Karpas-422 (cell line): ENCODE results near the gene PRAME. TPM values are rescaled to one million over a fixed set of nuclear protein-coding genes. Genes with fewer than 3 reads are reported as not detected.
A peak's percentile ranks its signal among the peaks of the same experiment; 100 is the strongest.

Source experiments
- DNase-seq: peaks from one replicate; pipeline ENCODE4 v3.0.0-alpha.2; 2015
- H2AFZ ChIP-seq: fragments of 200-600 bp; sonication (generic); 2 replicates; pipeline ENCODE4 v1.6.1; 2014; ENCODE audit warnings: antibody characterized with exemption, low read length, mixed read lengths
- H3K27ac ChIP-seq: fragments of 200-600 bp; sonication (generic); 2 replicates; pipeline ENCODE4 v1.5.1; 2014; ENCODE audit warnings: mild to moderate bottlenecking, low read length, moderate library complexity
- H3K27me3 ChIP-seq: fragments of 200-600 bp; sonication (generic); 2 replicates; pipeline ENCODE4 v1.6.1; 2014; ENCODE audit warnings: low read length, mixed read lengths
- H3K36me3 ChIP-seq: fragments of 200-600 bp; sonication (generic); 2 replicates; pipeline ENCODE4 v1.6.1; 2014; ENCODE audit warnings: low read length, mixed read lengths; ENCODE audit not compliant: insufficient read depth
- H3K4me1 ChIP-seq: fragments of 200-600 bp; sonication (generic); 2 replicates; pipeline ENCODE4 v1.6.1; 2014; ENCODE audit warnings: mild to moderate bottlenecking, low read length, mixed read lengths
- H3K4me2 ChIP-seq: fragments of 200-600 bp; sonication (generic); 2 replicates; pipeline ENCODE4 v1.6.1; 2014; ENCODE audit warnings: low read length, low read depth, mild to moderate bottlenecking; ENCODE audit not compliant: poor library complexity, severe bottlenecking
- H3K4me3 ChIP-seq: fragments of 200-600 bp; sonication (generic); 2 replicates; pipeline ENCODE4 v1.5.1; 2014; ENCODE audit warnings: mild to moderate bottlenecking, antibody characterized with exemption, low read length, mixed read lengths
- H3K79me2 ChIP-seq: fragments of 200-600 bp; sonication (generic); 2 replicates; pipeline ENCODE4 v1.6.1; 2014; ENCODE audit warnings: mild to moderate bottlenecking, low read length, mixed read lengths
- H3K9ac ChIP-seq: fragments of 200-600 bp; sonication (generic); 2 replicates; pipeline ENCODE4 v1.6.0; 2014; ENCODE audit warnings: low read length
- H3K9me2 ChIP-seq: fragments of 200-600 bp; sonication (generic), shearing (Covaris generic); replicated peaks from 2 replicates; pipeline ENCODE4 v1.6.0; 2014; ENCODE audit warnings: mild to moderate bottlenecking, low read length, moderate library complexity; ENCODE audit not compliant: insufficient read depth
- H3K9me3 ChIP-seq: fragments of 300-700, 200-600 bp; sonication (generic); 2 replicates; pipeline ENCODE4 v1.6.1; 2014; ENCODE audit warnings: low read length, mixed read lengths
- H4K20me1 ChIP-seq: fragments of 200-600 bp; sonication (generic); 2 replicates; pipeline ENCODE4 v1.6.1; 2014; ENCODE audit warnings: mild to moderate bottlenecking, antibody characterized with exemption, low read length, low read depth; ENCODE audit not compliant: insufficient read depth
- total RNA-seq: library from RNA; depleted of rRNA; stranded (reverse); fragments of >200 nt; shearing (Covaris generic); gene quantifications from 2 replicates; pipeline ENCODE4 v1.2.3, GENCODE V29; 2014; ENCODE audit warnings: low replicate concordance

PRAME gene
- total RNA-seq, 1 experiment from 2014 or later, result 4.9 TPM

DNA sequence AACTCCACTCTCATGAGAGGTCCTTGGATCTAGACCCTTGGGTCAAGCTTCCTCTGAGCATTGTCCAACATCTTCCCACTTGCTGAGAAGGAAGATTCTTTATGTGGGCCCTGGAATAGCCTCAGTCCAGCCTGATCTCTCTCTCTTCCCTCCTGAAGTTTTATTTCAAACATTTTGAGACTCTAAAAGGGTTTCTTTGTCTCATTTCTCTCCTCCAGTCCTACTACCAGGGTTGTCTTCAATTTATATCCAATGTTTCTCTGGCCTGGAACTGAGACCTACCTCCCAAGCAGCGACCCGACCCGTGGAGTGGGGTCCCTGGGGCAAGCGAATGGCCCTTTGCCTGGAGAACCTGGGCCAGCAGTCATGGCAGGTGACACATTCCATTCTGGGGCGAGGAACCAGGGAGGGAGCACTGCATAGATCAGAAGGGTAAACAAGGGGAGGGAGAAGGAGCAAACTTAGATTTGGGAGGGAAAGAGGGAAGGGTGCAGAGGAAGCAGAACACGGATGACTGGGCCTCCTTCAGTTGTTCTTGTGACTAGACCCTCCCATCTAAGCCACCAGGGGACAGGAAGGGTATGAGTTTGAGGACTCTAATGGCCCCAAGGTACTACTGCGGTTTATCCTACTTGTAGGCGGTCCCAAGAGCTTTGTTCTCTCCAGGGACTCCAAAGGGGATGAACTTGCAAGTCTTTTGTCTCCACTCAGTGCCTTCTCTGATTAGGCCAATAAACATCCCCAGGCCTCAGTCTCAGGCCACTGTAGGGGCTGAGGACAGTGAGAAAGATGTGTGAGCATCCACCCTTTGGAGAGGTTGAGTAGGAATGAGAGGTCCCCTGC lies 14.2 kb upstream of the PRAME start:
- Histone ChIP-seq H3K9ac (no peak overlapping the region), H3K4me2 (no peak overlapping the region)
- no peak for DNase-seq

DNA sequence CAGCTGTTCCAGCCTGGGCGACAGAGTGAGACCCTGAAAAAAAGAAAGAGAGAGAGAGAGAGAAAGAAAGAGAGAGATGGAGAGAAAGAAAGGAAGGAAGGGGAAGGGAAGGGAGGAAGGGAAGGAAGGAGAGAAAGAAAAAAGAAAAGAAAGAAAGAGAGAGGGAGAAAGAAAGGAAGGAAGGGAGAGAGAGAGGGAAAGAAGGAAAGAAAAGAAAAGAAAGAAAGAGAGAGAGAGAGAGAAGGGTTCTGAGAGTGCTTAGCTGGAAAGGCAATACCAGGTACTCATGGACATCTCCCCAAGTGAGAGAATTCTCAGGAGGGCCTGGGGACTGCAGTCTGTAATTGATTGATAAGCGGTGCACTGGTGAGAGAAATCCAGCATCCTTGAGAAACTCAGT lies 12.8 kb upstream of the PRAME start:
- no peak for DNase-seq
- H3K27ac ChIP-seq, result no peak overlapping the region
- H3K9me3 ChIP-seq, result no peaks in the 10 kb centered on the region
- H4K20me1 ChIP-seq, result no peaks in the 10 kb centered on the region
- no peaks in the 10 kb centered on the region for H3K9me2 ChIP-seq
- no peak overlapping the region for H2AFZ ChIP-seq
- H3K4me3 ChIP-seq, result no peak overlapping the region
- H3K4me2 ChIP-seq, result no peak overlapping the region
- H3K36me3 ChIP-seq, result no peaks in the 10 kb centered on the region
- peaks cover 5% of the 10 kb centered on the region; the same call in 1 of the 2 replicates for H3K4me1 ChIP-seq
- no peaks in the 10 kb centered on the region for H3K27me3 ChIP-seq
- H3K9ac ChIP-seq, result no peak overlapping the region
- no peaks in the 10 kb centered on the region for H3K79me2 ChIP-seq

More for the DNA sequence above, 14.2 kb upstream of the PRAME start:
- no peak overlapping the region for H2AFZ ChIP-seq
- no peaks in the 10 kb centered on the region for H3K27me3 ChIP-seq
- H3K27ac ChIP-seq, result no peak overlapping the region
- H3K4me1 ChIP-seq, result peaks cover 5% of the 10 kb centered on the region; the same call in 1 of the 2 replicates
- no peaks in the 10 kb centered on the region for H4K20me1 ChIP-seq
- no peaks in the 10 kb centered on the region for H3K79me2 ChIP-seq
- H3K4me3 ChIP-seq, result no peak overlapping the region
- H3K9me3 ChIP-seq, result no peaks in the 10 kb centered on the region
- no peaks in the 10 kb centered on the region for H3K36me3 ChIP-seq
- no peaks in the 10 kb centered on the region for H3K9me2 ChIP-seq

DNA sequence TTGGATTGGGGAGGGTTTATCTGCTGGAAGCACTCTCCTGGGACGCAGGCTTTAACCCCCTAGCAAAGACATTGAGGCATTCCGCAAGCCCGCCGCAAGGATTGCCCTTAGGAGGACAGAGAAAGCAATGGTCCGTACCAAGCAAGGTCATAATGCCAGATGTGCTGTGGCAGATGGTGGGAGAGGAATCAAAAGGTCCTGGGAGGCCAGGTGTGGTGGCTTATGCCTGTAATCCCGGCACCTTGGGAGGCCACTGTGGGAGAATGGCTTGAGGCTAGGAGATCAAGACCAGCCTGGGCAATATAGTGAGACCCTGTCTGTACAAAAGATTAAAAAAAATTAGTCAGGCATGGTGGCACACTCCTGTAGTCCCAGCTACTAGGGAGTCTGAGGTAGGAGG lies 12.4 kb upstream of the PRAME start:
- Histone ChIP-seq H3K79me2 (no peaks in the 10 kb centered on the region), H3K9ac (no peak overlapping the region), H3K9me2 (no peaks in the 10 kb centered on the region), H2AFZ (no peak overlapping the region), H3K36me3 (no peaks in the 10 kb centered on the region), H3K4me1 (peaks cover 5% of the 10 kb centered on the region; the same call in 1 of the 2 replicates), H4K20me1 (no peaks in the 10 kb centered on the region), H3K4me3 (no peak overlapping the region), H3K27me3 (no peaks in the 10 kb centered on the region), H3K4me2 (no peak overlapping the region), H3K9me3 (no peaks in the 10 kb centered on the region), H3K27ac (no peak overlapping the region)
- DNase-seq, result no peak

DNA sequence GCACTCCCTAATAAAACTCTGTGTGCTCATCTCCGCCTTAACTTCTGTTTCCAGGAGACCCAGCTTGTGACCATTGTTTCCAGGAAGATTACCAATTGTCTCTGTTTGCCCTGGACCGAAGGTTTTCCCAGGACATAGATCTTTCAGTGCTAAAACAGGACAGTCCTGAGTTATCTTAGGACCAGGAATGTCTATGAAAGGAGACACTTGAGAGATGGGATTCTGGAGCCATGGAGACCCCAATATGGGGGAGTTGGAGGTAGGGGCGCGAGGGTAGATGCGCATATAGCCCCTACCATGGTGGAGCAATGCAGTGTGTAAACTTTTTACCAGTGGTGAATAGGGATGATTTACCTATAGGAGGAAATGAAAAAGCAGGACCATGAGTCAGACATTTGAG lies 10.2 kb upstream of the PRAME start:
- Histone ChIP-seq H3K9me3 (no peaks in the 10 kb centered on the region), H3K27ac (no peak overlapping the region), H3K27me3 (no peaks in the 10 kb centered on the region), H4K20me1 (no peaks in the 10 kb centered on the region), H3K4me2 (no peak overlapping the region), H3K36me3 (no peaks in the 10 kb centered on the region), H3K9me2 (no peaks in the 10 kb centered on the region), H3K79me2 (no peaks in the 10 kb centered on the region), H3K9ac (no peak overlapping the region), H2AFZ (no peak overlapping the region), H3K4me1 (peaks cover 5% of the 10 kb centered on the region; the same call in 1 of the 2 replicates), H3K4me3 (no peak overlapping the region)
- DNase-seq, result no peak

DNA sequence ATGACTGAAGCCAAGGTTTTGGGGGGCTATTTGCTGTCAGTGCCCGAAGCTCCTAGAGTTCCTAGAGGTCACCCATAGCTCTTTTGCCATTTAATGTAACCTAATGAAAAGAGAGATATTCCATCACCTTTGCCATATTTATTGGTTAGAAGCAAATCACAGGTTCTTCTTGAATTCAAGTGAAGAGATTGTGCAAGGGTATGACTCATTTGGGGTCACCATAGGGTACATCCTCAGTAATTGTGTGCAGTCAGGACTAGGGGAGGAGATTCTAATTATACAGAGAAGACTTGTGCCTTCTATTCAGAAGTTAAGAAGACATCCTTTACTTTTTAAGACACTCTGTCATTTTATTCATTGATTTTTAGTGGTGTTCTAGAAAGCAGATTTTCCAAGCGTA lies 6.9 kb upstream of the PRAME start:
- Histone ChIP-seq H3K9ac (no peak overlapping the region), H3K9me3 (no peaks in the 10 kb centered on the region), H3K36me3 (no peaks in the 10 kb centered on the region), H3K79me2 (no peaks in the 10 kb centered on the region), H3K9me2 (no peaks in the 10 kb centered on the region), H3K4me1 (no peaks in the 10 kb centered on the region), H3K27ac (no peak overlapping the region), H2AFZ (no peak overlapping the region), H3K27me3 (no peaks in the 10 kb centered on the region), H3K4me3 (no peak overlapping the region), H3K4me2 (no peak overlapping the region), H4K20me1 (no peaks in the 10 kb centered on the region)
- DNase-seq, result no peak

DNA sequence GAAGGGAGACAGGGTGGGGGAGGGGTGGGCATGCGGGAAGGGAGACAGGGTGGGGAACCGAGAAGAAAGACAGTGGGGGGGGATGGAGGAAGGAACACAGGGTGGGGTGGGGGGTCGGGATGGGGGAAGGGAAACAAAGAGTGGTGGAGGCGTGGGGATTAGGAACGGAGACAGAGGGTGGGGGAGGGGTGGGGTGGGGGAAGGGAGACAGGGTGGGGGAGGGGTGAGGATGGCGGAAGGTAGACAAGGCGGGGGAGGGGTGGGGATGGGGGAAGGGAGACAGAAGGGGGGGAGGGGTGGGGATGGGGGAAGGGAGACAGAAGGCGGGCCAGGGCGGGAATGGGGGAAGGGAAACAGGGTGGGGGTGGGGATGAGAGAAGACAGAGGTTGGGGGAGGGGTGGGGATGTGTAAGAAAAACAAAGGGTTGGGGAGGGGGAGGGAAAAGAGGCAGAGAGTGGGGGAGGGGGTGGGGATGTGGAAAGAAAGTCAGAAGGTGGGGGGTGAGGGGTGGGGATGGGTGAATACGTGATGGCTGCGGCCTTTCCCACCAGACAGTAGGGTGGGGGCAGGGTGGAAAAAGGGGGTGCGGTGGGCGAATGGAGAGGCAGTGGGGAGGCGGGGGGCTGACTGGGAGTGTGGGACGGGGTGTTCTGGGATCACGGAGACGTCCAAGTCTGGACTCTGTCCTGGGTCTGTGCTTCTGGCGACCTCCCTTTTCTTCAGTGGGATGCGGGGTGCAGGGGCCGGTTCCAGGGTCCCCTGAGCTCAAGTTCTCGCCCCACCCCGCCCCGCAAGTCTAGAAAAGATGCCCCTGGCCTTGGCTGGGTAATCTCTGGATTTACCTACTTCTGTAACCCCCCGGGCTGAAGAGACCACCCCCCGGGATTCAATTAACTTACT lies 744 bp downstream of the PRAME start:
- no peak overlapping the region for H3K4me3 ChIP-seq
- no peak for DNase-seq
- H3K4me2 ChIP-seq, result peak overlapping the region; percentile 27
- no peak overlapping the region for H2AFZ ChIP-seq
- no peaks in the 10 kb centered on the region for H3K9me2 ChIP-seq
- peaks cover 9% of the 10 kb centered on the region for H3K4me1 ChIP-seq
- no peaks in the 10 kb centered on the region; the same call in 1 of the 2 replicates for H4K20me1 ChIP-seq
- H3K9ac ChIP-seq, result peak overlapping the region; percentile 44
- H3K27ac ChIP-seq, result no peak overlapping the region
- H3K27me3 ChIP-seq, result no peaks in the 10 kb centered on the region
- H3K9me3 ChIP-seq, result no peaks in the 10 kb centered on the region
- H3K79me2 ChIP-seq, result no peaks in the 10 kb centered on the region
- no peaks in the 10 kb centered on the region for H3K36me3 ChIP-seq

DNA sequence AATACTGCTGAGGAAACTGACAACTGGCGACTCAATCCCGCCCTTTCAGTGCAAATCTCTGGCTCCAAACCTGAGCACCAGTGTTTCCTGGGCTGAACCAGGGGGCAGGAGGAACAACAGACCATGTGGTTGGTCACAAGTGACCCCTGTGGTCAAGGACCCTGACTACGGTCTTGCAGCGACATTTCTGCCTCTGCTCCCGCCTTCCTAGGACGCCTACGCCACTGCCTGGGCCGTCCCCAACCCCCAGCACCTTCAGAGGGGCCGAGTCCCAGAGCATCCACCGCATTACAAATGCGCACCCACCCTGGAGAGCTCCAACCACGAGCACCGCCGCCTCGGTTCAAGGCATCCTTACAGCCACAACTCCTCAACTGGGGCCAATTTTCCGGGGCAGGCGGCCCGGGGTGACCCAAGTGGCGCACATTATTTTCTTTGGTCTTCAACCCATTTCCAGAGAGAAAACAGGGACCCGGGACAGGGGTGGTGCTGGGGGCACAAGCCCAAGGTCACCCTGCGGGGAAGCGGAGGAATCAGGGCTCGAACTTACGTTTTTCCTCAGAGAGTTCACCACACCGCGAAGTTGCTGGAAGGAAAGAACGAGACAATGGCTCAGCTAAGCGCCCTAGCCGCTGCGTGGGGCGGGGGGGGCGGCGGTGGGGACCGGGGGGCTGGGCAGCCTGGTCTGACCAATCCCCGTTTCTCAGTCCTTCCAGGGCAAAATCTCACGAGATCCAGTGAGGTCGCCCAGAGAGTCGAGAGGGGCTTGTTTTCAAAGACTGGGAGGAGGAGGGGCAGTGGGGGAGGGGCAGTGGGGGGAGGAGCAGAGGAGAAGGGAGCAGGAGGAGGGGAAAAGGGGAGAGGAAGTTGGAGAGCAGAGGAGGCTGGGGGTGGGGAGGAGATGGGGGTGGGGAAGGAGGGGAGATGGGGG lies 1.8 kb downstream of the PRAME start:
- H3K4me3 ChIP-seq, result no peak overlapping the region
- no peak overlapping the region for H3K9ac ChIP-seq
- H2AFZ ChIP-seq, result no peak overlapping the region
- H3K4me2 ChIP-seq, result no peak overlapping the region
- H3K27me3 ChIP-seq, result no peaks in the 10 kb centered on the region
- no peak overlapping the region for H3K27ac ChIP-seq
- no peak for DNase-seq
- peaks cover 9% of the 10 kb centered on the region for H3K4me1 ChIP-seq
- H3K9me3 ChIP-seq, result no peaks in the 10 kb centered on the region
- no peaks in the 10 kb centered on the region for H3K36me3 ChIP-seq
- H3K79me2 ChIP-seq, result no peaks in the 10 kb centered on the region
- no peaks in the 10 kb centered on the region for H3K9me2 ChIP-seq
- no peaks in the 10 kb centered on the region; the same call in 1 of the 2 replicates for H4K20me1 ChIP-seq
